Measurements from ENCODE around the gene USP54. TPM values are rescaled to one million over a fixed set of nuclear protein-coding genes. Genes with fewer than 3 reads are reported as not detected.

USP54 gene
- total and polyA plus RNA-seq, 5 donors = 7.5 to 65.6 (median 23.8) TPM

DNA sequence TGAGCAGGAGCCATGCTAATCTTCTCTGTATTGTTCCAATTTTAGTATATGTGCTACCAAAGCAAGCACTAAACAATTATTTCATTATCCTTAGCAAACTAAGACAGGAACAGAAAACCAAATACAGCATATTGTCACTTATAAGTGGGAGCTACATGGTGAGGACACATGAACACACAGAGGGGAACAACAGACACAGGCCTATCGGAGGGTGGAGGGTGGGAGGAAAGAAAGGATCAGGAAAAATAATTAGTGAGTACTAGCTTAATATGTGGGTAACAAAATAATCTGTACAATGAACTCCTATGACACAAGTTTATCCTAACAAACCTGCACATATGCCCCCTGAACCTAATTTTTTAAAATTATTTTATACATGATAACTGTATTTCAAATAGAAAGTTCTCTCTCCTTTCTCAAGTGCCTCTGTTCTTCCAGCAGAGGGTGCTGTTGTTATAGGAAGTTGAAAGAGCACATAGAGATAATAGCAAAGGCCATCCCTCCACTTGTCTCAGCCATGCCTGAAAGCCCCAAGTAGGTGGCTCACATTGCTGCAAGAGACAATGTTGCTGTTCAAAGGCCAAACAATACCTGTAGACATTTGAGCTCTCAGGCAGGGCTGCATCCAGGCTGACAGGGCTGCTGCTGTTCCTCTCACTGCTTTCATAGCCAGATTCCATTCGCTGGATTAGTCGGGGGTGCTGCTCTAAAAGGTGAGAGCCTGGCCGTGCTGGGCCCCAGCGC is 61.9 kb downstream of the USP54 start:
- Histone ChIP-seq H3K4me3 (ENCODE audit: low read length) (no peak overlapping the region), H3K9me3 (ENCODE audit: control insufficient read depth, low read length) (no peaks in the 10 kb centered on the region), H3K4me1 (ENCODE audit: control insufficient read depth, insufficient read depth, low read length) (no peaks in the 10 kb centered on the region), H3K27ac (ENCODE audit: low read length) (no peak overlapping the region), H3K27me3 (ENCODE audit: control insufficient read depth, insufficient read depth) (no peaks in the 10 kb centered on the region)
- peak; percentile 81 to 87 for ATAC-seq
- peak in 1 of 3 donors; percentile 18 for DNase-seq
- 96% methylated on average over 5 of the region's 5 CpGs for WGBS
- intact Hi-C loops (cut with DNase I) = loop anchor here in 2 of 4 donors (2.0 kb wide), 1 partner anchor 116 kb away; no protein-coding TSS in a partner anchor

DNA sequence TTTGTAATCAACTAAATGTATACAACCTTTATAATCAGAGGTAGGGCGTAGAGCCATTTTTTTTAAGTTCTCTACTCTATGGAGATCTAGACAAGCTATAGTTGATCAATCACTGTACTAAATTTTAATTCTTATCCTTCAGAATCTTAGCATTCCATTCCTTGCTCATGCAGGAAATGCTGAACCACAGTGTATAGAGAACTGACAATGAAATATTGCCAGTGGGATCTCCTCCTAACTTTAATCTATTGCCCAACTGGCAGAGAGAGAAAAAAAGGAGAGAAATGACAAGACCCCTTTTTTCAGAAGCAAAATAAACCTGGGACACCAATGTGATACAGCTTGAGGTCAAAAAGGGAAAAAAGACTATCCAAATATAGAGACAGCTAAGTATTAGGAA is 68.9 kb downstream of the USP54 start:
- no peak overlapping the region for H3K4me3 ChIP-seq (ENCODE audit: low read length)
- no peak for ATAC-seq
- no peaks in the 10 kb centered on the region for H3K27me3 ChIP-seq (ENCODE audit: control insufficient read depth, insufficient read depth)
- no peak overlapping the region for H3K27ac ChIP-seq (ENCODE audit: low read length)
- DNase-seq = no peak
- WGBS = 96% methylated on average over 1 of the region's 1 CpG
- H3K4me1 ChIP-seq (ENCODE audit: control insufficient read depth, insufficient read depth, low read length) = no peaks in the 10 kb centered on the region
- H3K9me3 ChIP-seq (ENCODE audit: control insufficient read depth, low read length) = no peaks in the 10 kb centered on the region
- intact Hi-C loops (cut with DNase I) = no loop called here

DNA sequence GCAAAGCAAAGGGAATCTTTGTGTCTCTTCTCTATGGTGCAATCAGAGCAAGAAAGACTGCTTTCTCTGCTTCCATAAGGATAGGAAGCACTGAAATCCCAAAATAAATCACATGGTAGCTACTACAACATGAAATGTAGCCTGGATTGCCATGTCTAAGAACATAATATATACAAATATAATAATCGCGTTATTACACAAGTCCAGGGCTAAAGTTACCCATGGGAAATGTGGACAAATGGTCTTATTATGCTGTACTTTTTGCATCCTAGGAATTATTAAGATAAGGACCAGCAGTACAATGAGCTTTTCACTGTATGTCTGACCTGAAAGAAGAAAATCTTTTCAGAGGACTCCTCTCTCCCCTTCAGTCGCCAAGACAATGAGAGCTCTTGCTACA is 71.8 kb downstream of the USP54 start:
- ATAC-seq = no peak
- Histone ChIP-seq H3K27me3 (ENCODE audit: control insufficient read depth, insufficient read depth) (no peaks in the 10 kb centered on the region), H3K4me1 (ENCODE audit: control insufficient read depth, insufficient read depth, low read length) (no peaks in the 10 kb centered on the region), H3K4me3 (ENCODE audit: low read length) (no peak overlapping the region), H3K9me3 (ENCODE audit: control insufficient read depth, low read length) (no peaks in the 10 kb centered on the region), H3K27ac (ENCODE audit: low read length) (no peak overlapping the region)
- intact Hi-C loops (cut with DNase I) = no loop called here
- DNase-seq = no peak
- 87% methylated on average over 3 of the region's 3 CpGs for WGBS

DNA sequence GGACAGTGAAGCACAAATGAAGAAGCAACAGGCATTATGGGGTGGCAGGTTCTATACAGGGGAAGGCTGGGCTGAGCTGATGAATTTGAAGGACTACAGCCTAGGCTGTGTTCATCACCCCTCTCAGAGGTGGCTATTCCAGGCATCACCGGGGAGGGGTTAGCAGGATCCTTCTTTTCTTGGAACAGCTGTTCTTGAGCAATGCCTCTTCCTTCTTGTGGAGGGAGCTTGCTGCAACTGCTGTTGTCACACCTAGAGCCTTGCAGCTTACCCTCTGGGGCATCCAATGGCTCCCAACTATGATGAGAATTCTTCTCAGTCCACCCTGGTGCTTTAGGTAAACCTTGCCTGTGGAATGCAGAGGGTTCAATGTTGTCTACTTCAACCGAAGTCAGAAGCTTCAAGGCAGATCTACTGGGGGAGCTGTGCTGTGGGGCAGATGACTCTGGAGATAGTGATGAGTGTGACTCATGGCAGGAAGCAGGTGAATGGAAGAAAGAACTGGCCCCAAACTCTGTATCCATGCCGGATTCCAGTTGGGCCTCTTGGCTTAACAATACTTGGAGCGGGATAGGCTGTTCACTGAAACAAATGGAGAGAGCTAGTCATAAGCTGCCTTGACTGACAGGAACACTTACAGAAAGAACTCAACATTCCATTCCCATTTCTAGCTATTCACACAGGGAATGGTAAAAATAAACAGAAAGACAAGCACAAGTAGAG is 73.8 kb downstream of the USP54 start:
- WGBS = 87% methylated on average over 4 of the region's 4 CpGs
- no peak overlapping the region for H3K4me3 ChIP-seq (ENCODE audit: low read length)
- H3K27ac ChIP-seq (ENCODE audit: low read length) = no peak overlapping the region
- H3K27me3 ChIP-seq (ENCODE audit: control insufficient read depth, insufficient read depth) = no peaks in the 10 kb centered on the region
- no peak for DNase-seq
- intact Hi-C loops (cut with DNase I) = no loop called here
- H3K9me3 ChIP-seq (ENCODE audit: control insufficient read depth, low read length) = no peaks in the 10 kb centered on the region
- H3K4me1 ChIP-seq (ENCODE audit: control insufficient read depth, insufficient read depth, low read length) = no peaks in the 10 kb centered on the region
- ATAC-seq = no peak

DNA sequence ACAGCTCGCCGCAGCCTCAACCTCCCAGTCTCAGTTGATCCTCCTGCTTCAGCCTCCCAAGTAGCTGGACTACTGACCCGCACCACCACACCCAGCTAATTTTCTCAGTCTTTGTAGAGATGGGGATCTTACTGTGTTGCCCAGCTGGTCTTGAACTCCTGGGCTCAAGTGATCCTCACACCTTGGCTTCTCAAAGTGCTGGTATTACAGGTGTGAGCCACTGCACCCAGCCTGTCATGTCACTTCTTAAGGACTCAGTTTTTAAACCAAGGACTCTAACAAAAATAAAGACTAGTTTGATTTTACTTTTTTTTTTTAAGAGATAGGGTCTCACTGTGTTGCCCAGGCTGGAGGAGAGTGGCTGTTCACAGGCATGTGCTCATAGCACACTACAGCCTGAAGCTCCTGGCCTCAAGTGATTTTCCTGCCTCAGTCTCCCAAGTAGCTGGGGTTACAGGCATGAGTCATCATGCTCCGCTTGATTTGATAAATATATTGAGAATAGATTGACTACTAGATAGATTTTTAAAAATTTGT is 78.9 kb downstream of the USP54 start:
- H3K27me3 ChIP-seq (ENCODE audit: control insufficient read depth, insufficient read depth) = no peaks in the 10 kb centered on the region
- intact Hi-C loops (cut with DNase I) = no loop called here
- 97% methylated on average over 4 of the region's 4 CpGs for WGBS
- no peak overlapping the region for H3K4me3 ChIP-seq (ENCODE audit: low read length)
- DNase-seq (no peak), ATAC-seq (no peak)
- H3K9me3 ChIP-seq (ENCODE audit: control insufficient read depth, low read length) = no peaks in the 10 kb centered on the region
- no peaks in the 10 kb centered on the region for H3K4me1 ChIP-seq (ENCODE audit: control insufficient read depth, insufficient read depth, low read length)
- no peak overlapping the region for H3K27ac ChIP-seq (ENCODE audit: low read length)

DNA sequence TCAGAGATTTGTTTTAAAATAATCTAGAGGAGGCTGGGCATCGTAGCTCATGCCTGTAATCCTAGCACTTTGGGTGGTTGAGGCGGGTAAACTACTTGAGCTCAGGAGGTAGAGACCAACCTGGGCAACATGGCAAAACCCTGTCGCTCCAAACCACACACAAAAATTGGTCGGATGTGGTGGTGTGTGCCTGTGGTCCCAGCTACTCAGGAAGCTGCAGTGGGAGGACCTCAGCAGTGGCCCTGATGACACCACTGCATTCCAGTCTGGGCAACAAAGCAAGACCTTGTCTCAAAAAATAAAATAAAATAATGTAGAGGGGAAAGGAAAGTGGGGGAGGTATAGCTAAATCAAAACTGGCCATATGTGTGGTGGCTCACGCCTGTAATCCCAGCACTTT is 81.4 kb downstream of the USP54 start:
- intact Hi-C loops (cut with DNase I) = no loop called here
- no peaks in the 10 kb centered on the region for H3K4me1 ChIP-seq (ENCODE audit: control insufficient read depth, insufficient read depth, low read length)
- DNase-seq = no peak
- no peak overlapping the region for H3K4me3 ChIP-seq (ENCODE audit: low read length)
- no peak overlapping the region for H3K27ac ChIP-seq (ENCODE audit: low read length)
- ATAC-seq = no peak
- 82% methylated on average over 5 of the region's 5 CpGs for whole genome bisulfite sequencing
- H3K27me3 ChIP-seq (ENCODE audit: control insufficient read depth, insufficient read depth) = no peaks in the 10 kb centered on the region
- no peaks in the 10 kb centered on the region for H3K9me3 ChIP-seq (ENCODE audit: control insufficient read depth, low read length)

DNA sequence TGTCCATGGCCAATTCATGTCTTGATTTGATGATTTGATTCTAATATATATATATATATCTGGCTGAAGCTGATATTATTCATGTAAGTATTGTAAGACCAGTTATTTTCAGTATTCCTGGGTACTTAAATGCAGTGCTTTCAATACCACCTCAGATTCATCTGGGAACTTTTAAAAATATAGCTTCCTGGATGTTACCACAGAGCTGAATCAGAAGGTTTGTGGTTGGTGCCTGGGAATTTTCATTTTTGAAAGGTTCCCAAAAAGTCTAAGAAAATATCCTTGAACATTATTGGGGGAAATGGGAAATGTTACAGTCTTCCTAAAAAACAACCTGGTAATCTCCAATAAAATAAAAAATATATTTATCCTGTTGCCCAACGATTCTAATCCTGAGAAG is 84.7 kb downstream of the USP54 start:
- Histone ChIP-seq H3K4me3 (ENCODE audit: low read length) (no peak overlapping the region), H3K9me3 (ENCODE audit: control insufficient read depth, low read length) (no peaks in the 10 kb centered on the region), H3K27ac (ENCODE audit: low read length) (no peak overlapping the region), H3K4me1 (ENCODE audit: control insufficient read depth, insufficient read depth, low read length) (no peaks in the 10 kb centered on the region), H3K27me3 (ENCODE audit: control insufficient read depth, insufficient read depth) (no peaks in the 10 kb centered on the region)
- ATAC-seq (no peak), DNase-seq (no peak)
- intact Hi-C loops (cut with DNase I) = no loop called here
- 87% methylated on average over 1 of the region's 1 CpG for WGBS

DNA sequence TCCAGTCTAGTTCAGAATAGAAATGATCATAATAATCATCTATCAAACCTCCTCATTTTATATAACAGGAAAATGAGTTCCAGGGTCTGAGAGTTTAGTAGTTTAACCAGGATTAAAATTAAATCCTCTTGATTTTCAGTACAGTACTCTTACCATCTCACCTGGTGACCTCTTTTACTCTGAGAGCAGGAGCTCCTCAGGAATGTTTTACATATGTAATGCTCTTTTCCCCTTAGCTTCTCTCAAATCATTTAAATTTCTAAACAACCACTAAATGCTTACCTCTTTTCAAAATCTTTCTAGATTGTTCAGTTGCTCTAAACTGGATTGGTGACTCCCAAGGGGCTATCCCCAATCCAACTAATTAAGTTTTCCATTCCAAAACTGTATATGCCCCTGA is 85.1 kb downstream of the USP54 start:
- DNase-seq (no peak), ATAC-seq (no peak)
- H3K4me1 ChIP-seq (ENCODE audit: control insufficient read depth, insufficient read depth, low read length) = no peaks in the 10 kb centered on the region
- H3K27ac ChIP-seq (ENCODE audit: low read length) = no peak overlapping the region
- no peak overlapping the region for H3K4me3 ChIP-seq (ENCODE audit: low read length)
- intact Hi-C loops (cut with DNase I) = no loop called here
- H3K9me3 ChIP-seq (ENCODE audit: control insufficient read depth, low read length) = no peaks in the 10 kb centered on the region
- no peaks in the 10 kb centered on the region for H3K27me3 ChIP-seq (ENCODE audit: control insufficient read depth, insufficient read depth)

DNA sequence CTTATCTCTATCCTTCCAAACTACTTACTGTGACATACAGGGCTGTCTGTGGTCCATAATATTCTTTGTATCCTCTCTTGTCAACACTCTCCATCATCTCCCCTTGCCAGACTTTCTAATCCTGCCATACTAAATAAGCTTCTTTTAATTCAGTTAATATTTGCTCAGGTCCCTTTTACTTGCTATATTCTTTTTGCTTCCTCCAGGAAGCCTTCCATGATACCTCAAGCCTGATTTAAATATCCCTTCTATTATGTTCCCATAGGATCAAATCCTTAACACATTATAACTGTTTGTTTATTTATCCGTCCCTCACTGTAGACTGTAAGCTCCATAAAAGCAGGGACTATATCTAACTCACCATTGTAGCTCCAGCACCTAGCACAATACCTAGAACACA is 88.1 kb downstream of the USP54 start:
- intact Hi-C loops (cut with DNase I) = no loop called here
- H3K27ac ChIP-seq (ENCODE audit: low read length) = no peak overlapping the region
- DNase-seq (no peak), ATAC-seq (no peak)
- no peaks in the 10 kb centered on the region for H3K27me3 ChIP-seq (ENCODE audit: control insufficient read depth, insufficient read depth)
- 92% methylated on average over 1 of the region's 1 CpG for WGBS
- no peak overlapping the region for H3K4me3 ChIP-seq (ENCODE audit: low read length)
- no peaks in the 10 kb centered on the region for H3K9me3 ChIP-seq (ENCODE audit: control insufficient read depth, low read length)
- no peaks in the 10 kb centered on the region for H3K4me1 ChIP-seq (ENCODE audit: control insufficient read depth, insufficient read depth, low read length)

DNA sequence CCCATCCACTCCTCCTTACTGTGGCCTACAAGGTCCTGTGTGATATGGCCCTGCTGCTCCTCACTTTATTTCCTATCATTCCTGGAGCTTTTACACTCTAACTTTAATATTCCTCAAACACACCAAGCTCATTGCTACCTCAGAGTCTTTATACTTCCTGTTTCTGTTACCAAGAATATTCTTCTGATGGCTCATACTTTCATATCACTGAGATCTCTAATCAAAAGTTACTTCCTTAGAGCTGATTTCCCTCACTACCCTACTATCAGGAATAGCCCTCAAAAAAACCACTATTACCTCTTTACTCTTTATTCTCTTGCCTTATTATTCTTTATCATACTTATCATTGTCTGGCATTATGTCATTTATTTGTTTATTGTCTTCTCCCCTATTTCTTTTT is 89.5 kb downstream of the USP54 start:
- intact Hi-C loops (cut with DNase I) = no loop called here
- H3K27ac ChIP-seq (ENCODE audit: low read length) = no peak overlapping the region
- peaks cover 3% of the 10 kb centered on the region for H3K4me1 ChIP-seq (ENCODE audit: control insufficient read depth, insufficient read depth, low read length)
- H3K4me3 ChIP-seq (ENCODE audit: low read length) = no peak overlapping the region
- ATAC-seq (no peak), DNase-seq (no peak)
- no peaks in the 10 kb centered on the region for H3K9me3 ChIP-seq (ENCODE audit: control insufficient read depth, low read length)
- no peaks in the 10 kb centered on the region for H3K27me3 ChIP-seq (ENCODE audit: control insufficient read depth, insufficient read depth)

DNA sequence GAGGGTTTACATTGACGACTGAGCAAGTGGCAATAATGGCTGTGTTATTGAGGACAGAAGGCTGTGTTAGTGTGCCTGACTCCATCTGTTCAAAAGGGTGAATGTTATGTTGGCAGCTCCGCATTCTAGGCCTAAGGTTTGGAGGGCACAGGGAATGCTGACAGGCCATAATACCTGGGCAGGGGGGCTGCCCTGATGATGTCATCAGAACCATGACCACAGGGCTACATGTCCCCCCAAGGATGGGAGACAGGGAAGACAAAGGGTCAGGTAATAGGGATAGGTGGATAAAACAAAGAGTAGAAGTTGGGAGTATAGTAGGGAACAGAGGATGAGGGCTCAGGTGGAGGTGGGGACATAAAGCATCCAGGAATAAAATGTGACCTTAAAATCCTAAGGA is 93.5 kb downstream of the USP54 start:
- intact Hi-C loops (cut with DNase I) = no loop called here

More for the DNA sequence above, 93.5 kb downstream of the USP54 start:
- peaks cover 5% of the 10 kb centered on the region for H3K4me1 ChIP-seq (ENCODE audit: control insufficient read depth, insufficient read depth, low read length)
- H3K9me3 ChIP-seq (ENCODE audit: control insufficient read depth, low read length) = no peaks in the 10 kb centered on the region
- ATAC-seq (no peak), DNase-seq (no peak)
- no peak overlapping the region for H3K27ac ChIP-seq (ENCODE audit: low read length)
- H3K27me3 ChIP-seq (ENCODE audit: control insufficient read depth, insufficient read depth) = no peaks in the 10 kb centered on the region
- 89% methylated on average over 2 of the region's 2 CpGs for WGBS
- H3K4me3 ChIP-seq (ENCODE audit: low read length) = no peak overlapping the region

All from right cardiac atrium (tissue), 5 donors.